Medulla oblongata (tissue), 1 donor: ENCODE data around the gene BTN1A1.

ENCODE experiments used
- DNase-seq: peaks from one replicate; pipeline ENCODE4 v3.0.0-alpha.2; 2015; ENCODE audit errors: extremely low spot score

BTN1A1 gene

GRCh38 chr6:26475823-26476729 is 24.0 kb upstream of the BTN1A1 start:
- DNase-seq: no peak

GRCh38 chr6:26476896-26477295 is 23.2 kb upstream of the BTN1A1 start:
- no peak for DNase-seq

- no peak for DNase-seq
Measured at GRCh38 chr6:26477426-26477825, 22.7 kb upstream of the BTN1A1 start.

- no peak for DNase-seq
Measured at GRCh38 chr6:26478100-26478984, 21.8 kb upstream of the BTN1A1 start.

- DNase-seq: peak; percentile 57
Measured at GRCh38 chr6:26478985-26479278, 21.2 kb upstream of the BTN1A1 start.

- DNase-seq: no peak
Measured at GRCh38 chr6:26482338-26482737, 17.8 kb upstream of the BTN1A1 start.

- no peak for DNase-seq
Measured at GRCh38 chr6:26483727-26484126, 16.4 kb upstream of the BTN1A1 start.

GRCh38 chr6:26484161-26484560 is 15.9 kb upstream of the BTN1A1 start:
- no peak for DNase-seq

- DNase-seq: no peak
Measured at GRCh38 chr6:26485112-26485780, 14.9 kb upstream of the BTN1A1 start.

- DNase-seq: no peak
Measured at GRCh38 chr6:26486358-26486757, 13.7 kb upstream of the BTN1A1 start.

GRCh38 chr6:26487466-26487865 is 12.6 kb upstream of the BTN1A1 start:
- DNase-seq: no peak

- DNase-seq: no peak
Measured at GRCh38 chr6:26489996-26490964, 9.8 kb upstream of the BTN1A1 start.

GRCh38 chr6:26491604-26492003 is 8.5 kb upstream of the BTN1A1 start:
- DNase-seq: no peak

GRCh38 chr6:26493258-26493657 is 6.8 kb upstream of the BTN1A1 start:
- no peak for DNase-seq

GRCh38 chr6:26494117-26494516 is 6.0 kb upstream of the BTN1A1 start:
- no peak for DNase-seq

- no peak for DNase-seq
Measured at GRCh38 chr6:26495281-26495680, 4.8 kb upstream of the BTN1A1 start.

- DNase-seq: no peak
Measured at GRCh38 chr6:26497610-26498009, 2.5 kb upstream of the BTN1A1 start.

- DNase-seq: peak; percentile 11
Measured at GRCh38 chr6:26501482-26501986, 1.4 kb downstream of the BTN1A1 start.

- no peak for DNase-seq
Measured at GRCh38 chr6:26502165-26502564, 2.1 kb downstream of the BTN1A1 start.

- DNase-seq: no peak
Measured at GRCh38 chr6:26502626-26503025, 2.5 kb downstream of the BTN1A1 start.

GRCh38 chr6:26507658-26508057 is 7.6 kb downstream of the BTN1A1 start:
- peak; percentile 30 for DNase-seq
